ENCODE measurements around the gene EIF4G1. TPM values are rescaled to one million over a fixed set of nuclear protein-coding genes. Genes with fewer than 3 reads are reported as not detected.

Gene EIF4G1
- total and polyA plus RNA-seq, 7 donors, result 62.9 to 249 (median 168) TPM

DNA sequence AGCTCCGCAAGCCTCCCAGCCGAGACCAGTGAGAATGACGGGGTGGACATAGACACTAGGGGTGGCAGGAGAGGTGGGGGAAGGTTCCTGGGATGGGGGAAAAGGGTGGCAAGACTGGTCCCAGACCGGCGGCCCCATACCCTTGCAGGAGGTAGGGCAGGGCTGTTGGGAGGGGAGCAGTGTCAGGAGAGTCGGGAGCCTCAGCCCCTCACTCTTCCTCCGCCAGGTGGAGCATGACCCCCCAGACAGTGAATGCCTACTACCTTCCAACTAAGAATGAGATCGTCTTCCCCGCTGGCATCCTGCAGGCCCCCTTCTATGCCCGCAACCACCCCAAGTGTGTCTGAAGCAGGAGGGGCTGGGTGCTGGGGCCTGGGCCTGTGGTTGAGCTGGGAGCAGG, 24.1 kb upstream of the EIF4G1 start:
- no peak overlapping the region for H3K4me3 ChIP-seq
- 88 to 94% methylated on average over 10 of the region's 10 CpGs for WGBS, 2 donors
- TF ChIP-seq POLR2A (IDR thresholded peaks at IDR 0.05) (no peak), POLR2AphosphoS5 (IDR thresholded peaks at IDR 0.05) (no peak), EP300 (IDR thresholded peaks at IDR 0.05) (no peak)
- TF ChIP-seq, protein P1, sequence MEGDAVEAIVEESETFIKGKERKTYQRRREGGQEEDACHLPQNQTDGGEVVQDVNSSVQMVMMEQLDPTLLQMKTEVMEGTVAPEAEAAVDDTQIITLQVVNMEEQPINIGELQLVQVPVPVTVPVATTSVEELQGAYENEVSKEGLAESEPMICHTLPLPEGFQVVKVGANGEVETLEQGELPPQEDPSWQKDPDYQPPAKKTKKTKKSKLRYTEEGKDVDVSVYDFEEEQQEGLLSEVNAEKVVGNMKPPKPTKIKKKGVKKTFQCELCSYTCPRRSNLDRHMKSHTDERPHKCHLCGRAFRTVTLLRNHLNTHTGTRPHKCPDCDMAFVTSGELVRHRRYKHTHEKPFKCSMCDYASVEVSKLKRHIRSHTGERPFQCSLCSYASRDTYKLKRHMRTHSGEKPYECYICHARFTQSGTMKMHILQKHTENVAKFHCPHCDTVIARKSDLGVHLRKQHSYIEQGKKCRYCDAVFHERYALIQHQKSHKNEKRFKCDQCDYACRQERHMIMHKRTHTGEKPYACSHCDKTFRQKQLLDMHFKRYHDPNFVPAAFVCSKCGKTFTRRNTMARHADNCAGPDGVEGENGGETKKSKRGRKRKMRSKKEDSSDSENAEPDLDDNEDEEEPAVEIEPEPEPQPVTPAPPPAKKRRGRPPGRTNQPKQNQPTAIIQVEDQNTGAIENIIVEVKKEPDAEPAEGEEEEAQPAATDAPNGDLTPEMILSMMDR (IDR thresholded peaks at IDR 0.05), result no peak
- peaks cover 0 to 19% (median 0%) of the 10 kb centered on the region in 3 donors for H3K27me3 ChIP-seq
- H3K4me1 ChIP-seq, result no peaks in the 10 kb centered on the region
- intact Hi-C loops (cut with DNase I), result no loop called here
- H3K9me3 ChIP-seq, result no peaks in the 10 kb centered on the region
- H3K27ac ChIP-seq, result no peak overlapping the region
- H3K36me3 ChIP-seq, result no peaks in the 10 kb centered on the region
- no peak for DNase-seq

DNA sequence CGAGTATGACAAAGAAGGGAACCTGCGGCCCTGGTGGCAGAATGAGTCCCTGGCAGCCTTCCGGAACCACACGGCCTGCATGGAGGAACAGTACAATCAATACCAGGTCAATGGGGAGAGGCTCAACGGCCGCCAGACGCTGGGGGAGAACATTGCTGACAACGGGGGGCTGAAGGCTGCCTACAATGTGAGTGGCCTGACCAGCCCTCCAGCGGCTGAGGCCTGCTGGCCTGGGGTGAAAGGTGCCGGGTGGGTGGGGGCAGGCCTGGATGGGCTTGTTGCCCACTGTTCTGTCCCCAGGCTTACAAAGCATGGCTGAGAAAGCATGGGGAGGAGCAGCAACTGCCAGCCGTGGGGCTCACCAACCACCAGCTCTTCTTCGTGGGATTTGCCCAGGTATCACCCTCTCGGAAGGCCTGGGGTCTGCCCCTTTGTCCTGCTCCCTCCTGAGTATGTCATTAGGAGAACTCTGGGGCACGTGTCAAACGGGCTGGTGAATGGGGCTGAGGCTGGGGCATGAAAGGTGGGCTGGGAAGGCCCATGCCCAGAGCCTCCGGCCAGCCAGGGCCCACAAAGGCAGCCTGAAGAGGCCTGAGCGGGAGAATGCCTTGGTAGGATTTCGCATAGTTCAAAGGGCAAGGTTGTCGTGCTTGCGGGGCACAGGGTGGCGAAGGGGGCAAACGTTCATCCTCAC, 23.2 kb upstream of the EIF4G1 start:
- no peaks in the 10 kb centered on the region for H3K9me3 ChIP-seq
- WGBS, 2 donors, result 88 to 89% methylated on average over 22 of the region's 22 CpGs
- no peaks in the 10 kb centered on the region for H3K36me3 ChIP-seq
- no peaks in the 10 kb centered on the region for H3K4me1 ChIP-seq
- H3K4me3 ChIP-seq, result no peak overlapping the region
- no peak for TF ChIP-seq EP300 (IDR thresholded peaks at IDR 0.05)
- TF ChIP-seq, protein P1 (IDR thresholded peaks at IDR 0.05), result no peak
- H3K27me3 ChIP-seq, result peaks cover 0 to 19% (median 0%) of the 10 kb centered on the region in 3 donors
- no peak overlapping the region for H3K27ac ChIP-seq
- intact Hi-C loops (cut with DNase I), result no loop called here
- no peak for DNase-seq

DNA sequence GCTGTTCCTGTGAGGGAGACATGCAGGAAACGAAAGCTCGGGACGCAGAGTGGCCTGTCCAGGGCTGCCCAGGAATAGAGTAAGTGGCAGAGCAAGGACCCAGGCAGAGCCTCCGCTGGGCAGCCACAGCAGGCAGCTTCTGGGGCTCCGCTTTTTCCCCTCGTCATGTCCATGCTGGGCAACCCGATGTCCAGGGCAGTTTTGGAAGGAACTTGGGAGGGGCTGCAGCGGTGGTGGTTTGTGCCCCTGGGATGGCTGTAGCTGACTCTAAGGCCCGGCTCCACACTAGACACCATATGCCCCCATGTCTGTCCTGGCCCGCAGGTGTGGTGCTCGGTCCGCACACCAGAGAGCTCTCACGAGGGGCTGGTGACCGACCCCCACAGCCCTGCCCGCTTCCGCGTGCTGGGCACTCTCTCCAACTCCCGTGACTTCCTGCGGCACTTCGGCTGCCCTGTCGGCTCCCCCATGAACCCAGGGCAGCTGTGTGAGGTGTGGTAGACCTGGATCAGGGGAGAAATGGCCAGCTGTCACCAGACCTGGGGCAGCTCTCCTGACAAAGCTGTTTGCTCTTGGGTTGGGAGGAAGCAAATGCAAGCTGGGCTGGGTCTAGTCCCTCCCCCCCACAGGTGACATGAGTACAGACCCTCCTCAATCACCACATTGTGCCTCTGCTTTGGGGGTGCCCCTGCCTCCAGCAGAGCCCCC, 22.5 kb upstream of the EIF4G1 start:
- 93 to 94% methylated on average over 21 of the region's 21 CpGs for WGBS, 2 donors
- no peak overlapping the region for H3K4me3 ChIP-seq

DNA sequence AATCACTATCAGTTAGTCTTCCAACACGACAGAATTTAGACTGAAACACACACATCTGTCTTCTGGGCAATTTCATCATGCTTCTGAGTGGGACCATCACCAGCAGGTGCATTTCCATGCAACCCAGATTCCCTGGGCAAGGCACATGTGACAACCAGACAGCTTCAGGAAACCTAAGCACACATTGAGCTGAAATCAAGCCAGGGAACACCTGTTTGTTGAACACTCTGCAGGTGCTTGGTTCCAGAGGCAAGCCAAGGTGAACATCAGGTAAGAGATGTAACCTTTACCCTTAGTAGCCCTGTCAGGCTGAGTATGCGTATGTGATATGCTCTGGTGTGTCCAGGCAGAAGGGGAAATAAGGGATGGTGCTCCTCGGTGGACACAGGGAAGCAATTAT, 18.6 kb upstream of the EIF4G1 start:
- H3K27me3 ChIP-seq, result no peaks in the 10 kb centered on the region
- H3K27ac ChIP-seq, result no peak overlapping the region
- H3K4me1 ChIP-seq, result peaks cover 0 to 18% (median 13%) of the 10 kb centered on the region in 4 donors
- TF ChIP-seq POLR2AphosphoS5 (IDR thresholded peaks at IDR 0.05) (no peak), POLR2A (IDR thresholded peaks at IDR 0.05) (no peak), EP300 (IDR thresholded peaks at IDR 0.05) (no peak)
- TF ChIP-seq, protein P1 (IDR thresholded peaks at IDR 0.05), result no peak
- no peak overlapping the region for H3K4me3 ChIP-seq
- intact Hi-C loops (cut with DNase I), result loop anchor here (5.0 kb wide), 2 partner anchors 48 to 108 kb away; partner anchors contain the start of genes ABCF3, ALG3 and EEF1AKMT4
- H3K9me3 ChIP-seq, result no peaks in the 10 kb centered on the region
- H3K36me3 ChIP-seq, result peaks cover 0 to 9% (median 6%) of the 10 kb centered on the region in 4 donors
- 18 to 59% methylated on average over 3 of the region's 3 CpGs for WGBS, 2 donors
- DNase-seq, result no peak

More for the DNA sequence above, 22.5 kb upstream of the EIF4G1 start:
- TF ChIP-seq POLR2AphosphoS5 (IDR thresholded peaks at IDR 0.05), result no peak
- TF ChIP-seq EP300 (IDR thresholded peaks at IDR 0.05), result no peak
- TF ChIP-seq POLR2A (IDR thresholded peaks at IDR 0.05), result no peak
- TF ChIP-seq, protein P1 (IDR thresholded peaks at IDR 0.05), result no peak
- H3K9me3 ChIP-seq, result no peaks in the 10 kb centered on the region
- H3K36me3 ChIP-seq, result no peaks in the 10 kb centered on the region
- intact Hi-C loops (cut with DNase I), result no loop called here
- no peak overlapping the region for H3K27ac ChIP-seq
- DNase-seq, result no peak
- peaks cover 0 to 15% (median 0%) of the 10 kb centered on the region in 3 donors for H3K27me3 ChIP-seq
- no peaks in the 10 kb centered on the region for H3K4me1 ChIP-seq

Measured in sigmoid colon (tissue), 7 donors.